ENCODE data around the gene ZMYM3.

- TF ChIP-seq, protein P1, sequence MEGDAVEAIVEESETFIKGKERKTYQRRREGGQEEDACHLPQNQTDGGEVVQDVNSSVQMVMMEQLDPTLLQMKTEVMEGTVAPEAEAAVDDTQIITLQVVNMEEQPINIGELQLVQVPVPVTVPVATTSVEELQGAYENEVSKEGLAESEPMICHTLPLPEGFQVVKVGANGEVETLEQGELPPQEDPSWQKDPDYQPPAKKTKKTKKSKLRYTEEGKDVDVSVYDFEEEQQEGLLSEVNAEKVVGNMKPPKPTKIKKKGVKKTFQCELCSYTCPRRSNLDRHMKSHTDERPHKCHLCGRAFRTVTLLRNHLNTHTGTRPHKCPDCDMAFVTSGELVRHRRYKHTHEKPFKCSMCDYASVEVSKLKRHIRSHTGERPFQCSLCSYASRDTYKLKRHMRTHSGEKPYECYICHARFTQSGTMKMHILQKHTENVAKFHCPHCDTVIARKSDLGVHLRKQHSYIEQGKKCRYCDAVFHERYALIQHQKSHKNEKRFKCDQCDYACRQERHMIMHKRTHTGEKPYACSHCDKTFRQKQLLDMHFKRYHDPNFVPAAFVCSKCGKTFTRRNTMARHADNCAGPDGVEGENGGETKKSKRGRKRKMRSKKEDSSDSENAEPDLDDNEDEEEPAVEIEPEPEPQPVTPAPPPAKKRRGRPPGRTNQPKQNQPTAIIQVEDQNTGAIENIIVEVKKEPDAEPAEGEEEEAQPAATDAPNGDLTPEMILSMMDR (IDR thresholded peaks at IDR 0.05), result no peak
- TF ChIP-seq POLR2A (IDR thresholded peaks at IDR 0.05), result peak; percentile 26
These were observed 29.6 kb upstream of the ZMYM3 start, which contains the start of gene NONO for GRCh38 chrX:71283403-71284143.

Data from testis (tissue), 2 donors.